GM21515 (cell line): ENCODE results near the gene CERKL.

Source experiments
- ATAC-seq: cut with Tn5 transposase; IDR thresholded peaks from one replicate; pipeline ENCODE4 v1.9.1; 2021; ENCODE audit not compliant: unreplicated experiment

Gene CERKL

GRCh38 chr2:181578829-181579228 is 78.1 kb downstream of the CERKL start:
- no peak for ATAC-seq

GRCh38 chr2:181576431-181576830 is 80.5 kb downstream of the CERKL start:
- no peak for ATAC-seq

- ATAC-seq = no peak
Measured at GRCh38 chr2:181575650-181576025, 81.3 kb downstream of the CERKL start.

GRCh38 chr2:181575024-181575649 is 81.8 kb downstream of the CERKL start:
- ATAC-seq = no peak

GRCh38 chr2:181574321-181574720 is 82.6 kb downstream of the CERKL start:
- ATAC-seq = no peak

GRCh38 chr2:181573140-181573736 is 83.7 kb downstream of the CERKL start:
- ATAC-seq = no peak

GRCh38 chr2:181570833-181571661 is 85.9 kb downstream of the CERKL start:
- no peak for ATAC-seq

GRCh38 chr2:181570059-181570458 is 86.8 kb downstream of the CERKL start:
- no peak for ATAC-seq

- ATAC-seq = no peak
Measured at GRCh38 chr2:181566334-181567032, 90.4 kb downstream of the CERKL start.

GRCh38 chr2:181563101-181563692 is 93.7 kb downstream of the CERKL start:
- ATAC-seq = no peak

GRCh38 chr2:181558371-181558770 is 98.5 kb downstream of the CERKL start:
- ATAC-seq = no peak

- no peak for ATAC-seq
Measured at GRCh38 chr2:181554061-181554830, 102.7 kb downstream of the CERKL start.

- ATAC-seq = no peak
Measured at GRCh38 chr2:181553244-181553643, 103.7 kb downstream of the CERKL start.

GRCh38 chr2:181552808-181553207 is 104.1 kb downstream of the CERKL start:
- ATAC-seq = no peak

- ATAC-seq = no peak
Measured at GRCh38 chr2:181546086-181546485, 110.8 kb downstream of the CERKL start.

GRCh38 chr2:181542170-181542569 is 114.7 kb downstream of the CERKL start:
- ATAC-seq = no peak

- no peak for ATAC-seq
Measured at GRCh38 chr2:181540421-181540820, 116.5 kb downstream of the CERKL start.

- ATAC-seq = no peak
Measured at GRCh38 chr2:181536730-181537129, 120.2 kb downstream of the CERKL start.

GRCh38 chr2:181528441-181528840 is 128.5 kb downstream of the CERKL start:
- no peak for ATAC-seq

GRCh38 chr2:181527058-181527457 is 129.8 kb downstream of the CERKL start:
- no peak for ATAC-seq
